ENCODE data around the gene SMARCC2.

DNA sequence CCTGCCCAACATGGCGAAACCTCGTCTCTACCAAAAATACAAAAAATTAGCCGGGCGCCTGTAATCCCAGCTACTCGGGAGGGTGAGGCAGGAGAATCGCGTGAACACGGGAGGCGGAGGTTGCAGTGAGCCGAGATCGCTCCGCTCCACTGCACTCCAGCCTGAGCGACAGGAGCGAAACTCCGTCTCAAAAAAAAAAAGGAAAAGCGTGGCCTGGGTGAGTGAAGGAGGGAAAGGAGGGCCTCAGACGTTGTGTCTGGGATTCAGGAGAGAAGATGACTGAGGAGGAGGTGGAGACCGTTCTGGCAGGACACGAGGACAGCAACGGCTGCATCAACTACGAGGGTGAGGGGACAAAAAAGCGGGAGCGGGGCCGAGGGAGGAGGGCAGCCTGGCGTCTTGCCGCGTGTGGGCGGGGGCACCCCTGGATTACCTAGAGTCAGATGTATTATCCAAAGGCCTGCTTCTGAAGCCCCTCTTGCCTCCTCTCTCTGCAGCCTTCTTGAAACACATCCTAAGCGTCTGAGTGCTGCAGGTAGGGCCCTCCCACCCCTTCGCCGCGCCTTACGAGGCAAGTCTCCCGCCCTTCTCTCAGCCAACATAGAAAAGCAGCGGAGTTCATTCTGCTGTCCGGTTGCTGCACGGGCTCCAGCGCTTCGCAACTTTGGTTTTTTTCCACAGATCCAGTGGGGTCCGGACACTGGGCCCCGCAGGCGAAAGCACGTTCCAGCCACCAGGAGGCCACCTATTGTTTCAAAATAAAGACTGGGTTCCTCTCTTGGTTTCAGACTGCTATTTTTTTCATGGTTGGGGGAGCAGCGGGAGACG, 31.9 kb downstream of the SMARCC2 start:
- TF ChIP-seq CTCF (IDR thresholded peaks at IDR 0.05 in 4 of 5, conservative IDR thresholded peaks at IDR 0.05 in 1 of 5) = peak; percentile 65 to 74 (median 67)
- no peak for TF ChIP-seq POLR2A (IDR thresholded peaks at IDR 0.05)
